Stimulated activated CD4-positive, alpha-beta T cell treated with anti-CD3 and anti-CD28 coated beads, Interleukin-4, amount 100 ng/mL, for 48 hours (primary cell): ENCODE data around the gene CENPO.
"Not testable (repeated sequence)": the region's sequence is repeated elsewhere in the genome, so short reads cannot be mapped to it uniquely, and the experiment has no call there.

ENCODE experiments used
- DNase-seq, 2 donors: peaks; one replicate each; pipeline ENCODE4 v3.0.0-alpha.2; 2020; ENCODE audit warnings: low read depth in 2 of 2

CENPO gene

GRCh38 chr2:24788816-24789215 is 4.4 kb upstream of the CENPO start:
- DNase-seq, result no peak

GRCh38 chr2:24791452-24791851 is 1.8 kb upstream of the CENPO start:
- no peak for DNase-seq

DNA sequence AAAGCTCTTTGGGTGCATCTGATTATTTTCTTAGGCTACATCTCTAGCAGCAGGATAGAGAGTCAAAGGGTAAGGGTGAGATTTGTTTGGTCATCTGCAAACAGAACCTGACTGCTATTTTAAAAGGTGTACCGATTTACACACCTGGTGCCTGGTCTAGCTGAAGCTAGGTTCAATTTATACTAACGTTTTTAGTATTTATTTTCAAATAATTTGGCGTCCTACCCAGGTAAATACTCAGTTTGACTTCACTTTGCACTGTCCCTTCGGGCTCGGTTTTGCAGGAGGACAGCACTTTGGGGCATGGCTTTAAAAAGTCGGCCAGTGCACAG is 717 bp upstream of the CENPO start:
- DNase-seq, result no peak

DNA sequence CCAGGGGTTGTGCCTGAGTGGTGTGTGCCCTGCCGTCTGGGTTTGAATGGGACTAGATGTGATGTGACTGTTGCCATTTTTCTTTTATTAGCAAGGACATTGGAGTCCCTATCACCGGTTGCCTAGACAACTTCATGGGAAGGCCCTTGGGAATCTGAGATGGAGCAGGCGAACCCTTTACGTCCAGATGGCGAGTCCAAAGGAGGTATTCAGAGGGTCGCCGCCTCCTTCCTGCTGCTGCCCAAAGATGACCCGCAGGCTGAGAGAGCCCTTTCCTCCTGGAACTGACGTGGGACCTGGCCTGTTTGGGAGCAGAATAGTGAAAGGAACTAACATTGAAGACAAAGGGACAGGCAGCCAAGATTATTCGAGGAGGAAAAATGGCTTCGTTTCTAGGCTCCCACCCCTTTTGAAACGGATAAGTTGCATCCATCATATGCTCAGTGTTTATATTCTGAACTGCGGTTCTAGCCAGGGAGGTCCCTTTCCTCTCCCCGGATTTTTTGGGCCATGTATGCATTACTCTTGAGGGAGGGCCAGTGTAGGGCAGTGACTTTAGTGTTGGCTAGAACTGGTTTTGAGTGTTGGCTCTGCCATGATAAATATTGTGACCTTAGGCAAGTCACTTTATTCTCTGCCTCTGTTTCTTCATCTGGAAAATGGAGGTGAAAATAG is 673 bp downstream of the CENPO start:
- peak in 1 of 2 donors; percentile 5 for DNase-seq

GRCh38 chr2:24797644-24798043 is 4.4 kb downstream of the CENPO start:
- no peak for DNase-seq

DNA sequence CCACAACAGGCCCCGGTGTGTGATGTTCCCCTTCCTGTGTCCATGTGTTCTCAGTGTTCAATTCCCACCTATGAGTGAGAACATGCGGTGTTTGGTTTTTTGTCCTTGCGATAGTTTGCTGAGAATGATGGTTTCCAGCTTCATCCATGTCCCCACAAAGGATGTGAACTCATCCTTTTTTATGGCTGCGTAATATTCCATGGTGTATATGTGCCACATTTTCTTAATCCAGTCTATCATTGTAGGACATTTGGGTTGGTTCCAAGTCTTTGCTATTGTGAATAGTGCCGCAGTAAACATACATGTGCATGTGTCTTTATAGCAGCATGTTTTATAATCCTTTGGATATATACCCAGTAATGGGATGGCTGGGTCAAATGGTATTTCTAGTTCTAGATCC is 7.3 kb downstream of the CENPO start:
- not testable (repeated sequence) for DNase-seq

GRCh38 chr2:24805811-24806660 is 12.8 kb downstream of the CENPO start:
- DNase-seq, result not testable (repeated sequence)

- no peak for DNase-seq
Measured at GRCh38 chr2:24806661-24807036, 13.4 kb downstream of the CENPO start.

DNA sequence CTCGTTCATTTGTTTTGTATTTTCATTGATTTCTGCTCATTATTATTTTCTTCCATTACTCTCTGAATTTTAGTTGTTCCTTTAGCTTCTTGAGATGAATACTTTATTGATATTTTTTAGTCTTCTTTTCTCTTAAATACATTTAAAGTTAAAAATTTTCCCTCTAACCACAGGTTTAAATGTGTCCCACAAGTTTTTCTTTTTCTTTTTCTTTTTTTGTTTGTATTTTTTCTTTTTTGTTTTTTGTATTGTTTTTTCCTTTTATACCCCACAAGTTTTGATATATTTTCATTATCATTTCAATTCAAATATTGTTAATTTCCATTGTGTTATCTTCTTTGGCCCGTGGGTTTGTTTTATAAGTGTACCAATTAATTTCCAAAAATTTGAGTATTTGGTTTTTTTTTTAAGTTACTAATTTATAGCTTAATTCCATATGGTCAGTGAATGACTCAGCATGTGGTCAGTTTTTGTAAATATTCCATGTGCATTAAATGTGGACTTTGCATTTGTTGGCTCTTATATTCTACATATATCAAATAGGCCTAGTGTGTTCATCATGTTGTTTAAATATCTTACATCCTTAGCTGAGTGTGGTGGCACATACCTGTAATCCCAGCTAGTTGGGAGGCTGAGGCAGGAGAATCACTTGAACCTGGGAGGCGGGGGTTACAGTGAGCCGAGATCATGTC is 16.2 kb downstream of the CENPO start:
- no peak for DNase-seq

- no peak for DNase-seq
Measured at GRCh38 chr2:24813691-24814137, 20.5 kb downstream of the CENPO start.

GRCh38 chr2:24814516-24814915 is 21.3 kb downstream of the CENPO start:
- no peak for DNase-seq

DNA sequence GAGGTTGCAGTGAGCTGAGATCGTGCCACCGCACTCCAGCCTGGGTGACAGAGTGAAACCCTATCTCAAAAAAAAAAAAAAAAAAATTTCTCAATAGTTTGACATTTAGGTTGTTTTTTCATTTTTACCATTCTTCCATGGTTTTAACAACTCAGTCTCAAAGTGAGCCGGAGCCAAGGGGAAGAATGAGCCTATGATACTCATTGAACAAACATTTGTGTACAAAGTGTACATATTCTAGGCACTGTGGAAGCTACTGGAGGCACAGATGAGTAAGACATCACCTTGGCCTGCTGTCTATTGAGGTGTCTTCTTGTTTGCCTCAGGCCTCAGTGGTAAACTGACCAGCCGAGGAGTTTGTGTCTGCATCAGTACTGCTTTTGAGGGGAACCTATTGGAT is 21.9 kb downstream of the CENPO start:
- DNase-seq, result no peak

GRCh38 chr2:24816404-24816803 is 23.2 kb downstream of the CENPO start:
- DNase-seq, result no peak

- DNase-seq, result no peak
Measured at GRCh38 chr2:24816884-24817283, 23.7 kb downstream of the CENPO start.

- DNase-seq, result no peak
Measured at GRCh38 chr2:24818721-24819167, 25.5 kb downstream of the CENPO start.

- no peak for DNase-seq
Measured at GRCh38 chr2:24819442-24820174, 26.4 kb downstream of the CENPO start.

- DNase-seq, result no peak
Measured at GRCh38 chr2:24820175-24820513, 26.9 kb downstream of the CENPO start.

DNA sequence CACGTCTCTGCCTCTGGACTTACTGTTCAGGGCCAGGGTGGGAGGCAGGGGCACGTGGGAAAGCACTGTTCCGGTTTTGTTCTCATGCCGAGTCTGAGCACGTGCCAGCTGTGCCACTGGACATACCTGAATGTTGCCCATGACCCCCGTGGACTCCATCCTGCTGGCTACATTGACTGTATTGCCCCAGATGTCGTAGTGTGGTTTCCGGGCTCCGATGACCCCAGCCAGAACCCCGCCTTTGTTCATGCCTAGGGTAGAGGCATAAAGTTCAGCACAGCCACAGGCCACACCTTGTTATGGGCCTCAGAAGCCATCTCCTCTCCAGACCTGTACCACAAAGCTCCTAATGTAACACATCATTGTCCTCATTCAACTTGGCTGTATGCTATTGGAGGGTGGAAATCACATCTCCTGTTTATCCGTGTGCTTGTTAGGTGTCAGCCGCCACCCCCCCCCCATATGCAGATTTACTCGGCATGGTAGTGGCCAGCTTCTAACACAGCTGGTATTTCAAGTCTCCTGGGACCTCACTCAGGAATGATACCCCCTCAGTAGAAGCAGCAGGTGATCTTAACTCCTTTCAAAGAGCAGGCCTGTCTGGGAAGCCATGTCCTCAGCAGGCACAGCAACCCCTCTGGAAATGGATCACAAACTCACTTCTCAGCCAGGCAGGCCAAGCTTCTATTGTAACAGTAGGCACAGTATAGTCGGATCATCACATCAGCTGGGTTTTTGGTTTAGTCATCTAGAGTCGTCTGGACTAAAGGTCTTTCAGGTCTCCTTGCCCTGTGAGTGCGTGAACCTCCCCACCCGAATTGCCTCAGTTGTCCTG is 27.6 kb downstream of the CENPO start:
- no peak for DNase-seq

GRCh38 chr2:24821433-24821891 is 28.2 kb downstream of the CENPO start:
- no peak for DNase-seq

GRCh38 chr2:24822049-24822706 is 29.0 kb downstream of the CENPO start:
- DNase-seq, result no peak
